Measurements from ENCODE around the gene ATCAY.
"Not testable (repeated sequence)": the region's sequence is repeated elsewhere in the genome, so short reads cannot be mapped to it uniquely, and the experiment has no call there.

Gene ATCAY

DNA sequence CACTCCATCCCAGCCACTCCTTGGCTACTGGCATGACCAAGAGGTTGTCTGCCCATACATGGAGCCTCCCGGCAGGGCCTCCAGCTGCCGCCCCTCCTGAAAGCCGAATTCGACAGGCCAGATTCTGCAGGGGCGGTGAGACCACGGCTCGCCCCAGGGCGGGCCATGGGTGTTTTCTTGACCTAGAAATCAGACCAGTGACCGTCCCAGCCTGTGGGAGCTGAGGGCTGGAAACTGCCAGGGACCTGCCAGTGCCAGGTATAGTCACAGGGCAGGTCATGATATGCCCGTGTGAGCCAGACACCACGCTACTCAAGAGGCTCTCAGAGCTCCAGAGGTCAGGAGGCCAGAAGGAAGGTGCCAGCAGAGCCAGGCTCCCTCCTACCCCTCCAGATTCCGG, 73.6 kb downstream of the ATCAY start:
- H3K4me3 ChIP-seq (ENCODE audit: low read depth, low read length) = no peak overlapping the region
- DNase-seq (ENCODE audit: low read depth) = no peak
- TF ChIP-seq CTCF (IDR thresholded peaks at IDR 0.05; ENCODE audit: low read depth, low read length) = no peak
- TF ChIP-seq MYC (IDR thresholded peaks at IDR 0.05; ENCODE audit: low read depth, low read length) = no peak
- TF ChIP-seq MAX (IDR thresholded peaks at IDR 0.05; ENCODE audit: low read depth, low read length) = no peak
- no peak for TF ChIP-seq POLR2A (IDR thresholded peaks at IDR 0.05; ENCODE audit: extremely low read depth, insufficient read length)

DNA sequence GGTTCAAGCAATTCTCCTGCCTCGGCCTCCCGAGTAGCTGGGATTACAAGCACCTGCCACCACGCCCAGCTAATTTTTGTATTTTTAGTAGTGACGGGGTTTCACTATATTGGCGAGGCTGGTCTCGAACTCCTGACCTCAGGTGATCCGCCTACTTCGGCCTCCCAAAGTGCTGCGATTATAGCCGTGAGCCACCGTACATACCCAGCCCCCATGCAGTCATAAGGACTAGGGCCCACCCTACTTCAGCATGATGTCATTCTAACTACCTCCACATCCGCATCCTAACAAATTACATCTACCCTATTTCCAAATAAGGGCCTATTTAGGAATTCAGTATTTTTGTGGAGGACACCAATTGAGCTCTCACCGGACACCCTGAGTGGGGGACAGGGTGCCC, 74.8 kb downstream of the ATCAY start:
- not testable (repeated sequence) for H3K4me3 ChIP-seq (ENCODE audit: low read depth, low read length); DNase-seq (ENCODE audit: low read depth)

DNA sequence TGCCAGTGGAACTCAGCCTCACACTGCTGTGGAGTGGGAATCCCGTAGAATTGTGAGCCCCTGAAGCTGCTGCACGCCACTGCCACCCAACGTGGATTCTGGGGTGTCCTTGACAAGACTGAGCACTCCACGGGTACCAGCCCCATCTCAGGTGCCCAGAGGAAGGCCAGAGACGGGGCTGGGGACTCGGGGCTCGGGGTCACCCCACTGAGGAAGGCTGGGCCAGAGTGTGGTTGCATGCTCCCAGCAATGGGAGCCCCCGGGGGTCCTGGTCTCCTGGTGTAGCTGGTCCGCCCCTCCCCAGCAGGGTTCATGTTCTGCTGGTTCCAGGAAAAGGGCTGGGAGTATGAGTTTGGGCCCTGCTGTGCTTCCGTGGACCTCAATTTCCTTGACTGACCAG, 75.2 kb downstream of the ATCAY start:
- DNase-seq (ENCODE audit: low read depth) = no peak
- no peak for TF ChIP-seq CTCF (IDR thresholded peaks at IDR 0.05; ENCODE audit: low read depth, low read length)
- TF ChIP-seq POLR2A (IDR thresholded peaks at IDR 0.05; ENCODE audit: extremely low read depth, insufficient read length) = no peak
- no peak for TF ChIP-seq MYC (IDR thresholded peaks at IDR 0.05; ENCODE audit: low read depth, low read length)
- no peak for TF ChIP-seq MAX (IDR thresholded peaks at IDR 0.05; ENCODE audit: low read depth, low read length)
- no peak overlapping the region for H3K4me3 ChIP-seq (ENCODE audit: low read depth, low read length)

- no peak for DNase-seq (ENCODE audit: low read depth)
- no peak overlapping the region for H3K4me3 ChIP-seq (ENCODE audit: low read depth, low read length)
- TF ChIP-seq MAX (IDR thresholded peaks at IDR 0.05; ENCODE audit: low read depth, low read length) (no peak), CTCF (IDR thresholded peaks at IDR 0.05; ENCODE audit: low read depth, low read length) (no peak), POLR2A (IDR thresholded peaks at IDR 0.05; ENCODE audit: extremely low read depth, insufficient read length) (no peak), MYC (IDR thresholded peaks at IDR 0.05; ENCODE audit: low read depth, low read length) (no peak)
These were observed 78.6 kb downstream of the ATCAY start for GRCh38 chr19:3958836-3959765.

DNA sequence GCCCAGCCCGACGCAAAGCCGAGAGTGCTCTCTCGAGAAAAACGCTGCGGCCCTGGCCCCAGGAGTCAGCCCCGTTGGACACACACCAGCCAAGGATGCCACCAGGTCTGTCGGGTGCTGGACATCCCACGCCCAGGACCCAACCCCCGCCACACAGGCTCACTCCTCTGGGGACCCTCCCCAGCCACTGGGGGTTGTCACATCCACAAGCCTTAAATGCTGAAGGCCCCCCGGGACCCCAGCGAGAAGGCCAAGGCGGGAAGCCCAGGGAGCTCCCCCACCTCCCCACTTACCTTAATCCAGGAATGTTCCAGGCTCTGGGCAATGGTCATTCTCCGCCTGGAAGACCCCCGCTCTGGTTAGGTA, 79.3 kb downstream of the ATCAY start:
- DNase-seq (ENCODE audit: low read depth) = no peak
- H3K4me3 ChIP-seq (ENCODE audit: low read depth, low read length) = no peak overlapping the region
- TF ChIP-seq CTCF (IDR thresholded peaks at IDR 0.05; ENCODE audit: low read depth, low read length) = no peak
- no peak for TF ChIP-seq POLR2A (IDR thresholded peaks at IDR 0.05; ENCODE audit: extremely low read depth, insufficient read length)
- TF ChIP-seq MYC (IDR thresholded peaks at IDR 0.05; ENCODE audit: low read depth, low read length) = no peak
- no peak for TF ChIP-seq MAX (IDR thresholded peaks at IDR 0.05; ENCODE audit: low read depth, low read length)

- TF ChIP-seq POLR2A (IDR thresholded peaks at IDR 0.05; ENCODE audit: extremely low read depth, insufficient read length) (no peak), MAX (IDR thresholded peaks at IDR 0.05; ENCODE audit: low read depth, low read length) (no peak), MYC (IDR thresholded peaks at IDR 0.05; ENCODE audit: low read depth, low read length) (no peak), CTCF (IDR thresholded peaks at IDR 0.05; ENCODE audit: low read depth, low read length) (no peak)
- no peak overlapping the region for H3K4me3 ChIP-seq (ENCODE audit: low read depth, low read length)
- DNase-seq (ENCODE audit: low read depth) = no peak
These were observed 80.5 kb downstream of the ATCAY start for GRCh38 chr19:3961007-3961406.
